IMR-90 (cell line): ENCODE data around the gene TOPORS.
A peak's percentile ranks its signal among the peaks of the same experiment; 100 is the strongest.

Source experiments
- CTCF ChIP-seq: conservative IDR thresholded peaks from 2 replicates; pipeline ENCODE4 v1.5.1; 2012; ENCODE audit warnings: mild to moderate bottlenecking, low read depth, low read length, improper control_type of control experiment
- MAFK ChIP-seq: IDR thresholded peaks from 2 replicates; pipeline ENCODE4 v1.6.1; 2012; ENCODE audit warnings: low read depth, low read length, improper control_type of control experiment
- MAZ ChIP-seq: IDR thresholded peaks from 2 replicates; pipeline ENCODE4 v1.6.1; 2012; ENCODE audit warnings: low read depth, mild to moderate bottlenecking, low read length, improper control_type of control experiment, moderate library complexity, borderline replicate concordance
- POLR2A ChIP-seq: IDR thresholded peaks from 2 replicates; pipeline ENCODE4 v1.6.1; 2012; ENCODE audit warnings: mild to moderate bottlenecking, low read depth, low read length
- RAD21 ChIP-seq: IDR thresholded peaks from 2 replicates; pipeline ENCODE4 v1.6.1; 2012; ENCODE audit warnings: low read length, improper control_type of control experiment

GRCh38 chr9:32589083-32589723, 36.8 kb upstream of the TOPORS start:
- TF ChIP-seq POLR2A (no peak), CTCF (peak; percentile 55), MAFK (no peak), RAD21 (peak; percentile 52), MAZ (no peak)
